ENCODE measurements around the gene ITSN1. TPM values are rescaled to one million over a fixed set of nuclear protein-coding genes. Genes with fewer than 3 reads are reported as not detected.
"Not testable (repeated sequence)": the region's sequence is repeated elsewhere in the genome, so short reads cannot be mapped to it uniquely, and the experiment has no call there.

ITSN1 gene
- polyA plus RNA-seq, 1 donor from 2014 or later: 35.1 TPM

- Histone ChIP-seq H3K27me3 (ENCODE audit: insufficient read depth, low read depth, low read length) (no peaks in the 10 kb centered on the region), H3K79me2 (replicated peaks; ENCODE audit: insufficient read depth, low read length) (peaks cover 30% of the 10 kb centered on the region), H3K9ac (ENCODE audit: low read length) (no peak overlapping the region), H3K9me3 (ENCODE audit: low read length) (no peaks in the 10 kb centered on the region), H3K27ac (ENCODE audit: low read length) (no peak overlapping the region), H3K9me2 (ENCODE audit: insufficient read depth, low read length) (no peaks in the 10 kb centered on the region), H3K4me3 (ENCODE audit: low read length) (no peak overlapping the region), H3K4me2 (ENCODE audit: low read length) (no peak overlapping the region), H2AFZ (ENCODE audit: low read depth, low read length) (no peak overlapping the region), H3F3A (ENCODE audit: insufficient read depth, low read length, poor library complexity, severe bottlenecking) (no peaks in the 10 kb centered on the region), H4K20me1 (ENCODE audit: insufficient read depth) (no peaks in the 10 kb centered on the region), H3K36me3 (ENCODE audit: insufficient read depth, low read length) (no peaks in the 10 kb centered on the region)
- TF ChIP-seq MXI1 (conservative IDR thresholded peaks at IDR 0.05; ENCODE audit: poor library complexity, severe bottlenecking) (no peak), SMC3 (conservative IDR thresholded peaks at IDR 0.05; ENCODE audit: poor library complexity) (no peak), EZH2 (IDR thresholded peaks at IDR 0.05; ENCODE audit: borderline replicate concordance, insufficient read depth, low read length, poor library complexity, severe bottlenecking) (no peak)
Measured at GRCh38 chr21:33712022-33712803, 69.9 kb downstream of the ITSN1 start.

- H3K27me3 ChIP-seq (ENCODE audit: insufficient read depth, low read depth, low read length): no peaks in the 10 kb centered on the region
- H2AFZ ChIP-seq (ENCODE audit: low read depth, low read length): no peak overlapping the region
- no peaks in the 10 kb centered on the region for H3K9me3 ChIP-seq (ENCODE audit: low read length)
- no peak overlapping the region for H3K9ac ChIP-seq (ENCODE audit: low read length)
- no peak overlapping the region for H3K4me2 ChIP-seq (ENCODE audit: low read length)
- no peaks in the 10 kb centered on the region for H3K9me2 ChIP-seq (ENCODE audit: insufficient read depth, low read length)
- peaks cover 10% of the 10 kb centered on the region for H3K79me2 ChIP-seq (replicated peaks; ENCODE audit: insufficient read depth, low read length)
- no peaks in the 10 kb centered on the region for H4K20me1 ChIP-seq (ENCODE audit: insufficient read depth)
- no peaks in the 10 kb centered on the region for H3K36me3 ChIP-seq (ENCODE audit: insufficient read depth, low read length)
- H3K27ac ChIP-seq (ENCODE audit: low read length): no peak overlapping the region
- no peaks in the 10 kb centered on the region for H3F3A ChIP-seq (ENCODE audit: insufficient read depth, low read length, poor library complexity, severe bottlenecking)
- TF ChIP-seq TAF1 (IDR thresholded peaks at IDR 0.05; ENCODE audit: low read depth) (no peak), RAD21 (conservative IDR thresholded peaks at IDR 0.05) (no peak), POLR2AphosphoS5 (IDR thresholded peaks at IDR 0.05) (no peak), REST (IDR thresholded peaks at IDR 0.05; ENCODE audit: borderline replicate concordance) (no peak)
- H3K4me3 ChIP-seq (ENCODE audit: low read length): no peak overlapping the region
Measured at GRCh38 chr21:33721081-33721480, 78.8 kb downstream of the ITSN1 start.

GRCh38 chr21:33729139-33729538 is 86.8 kb downstream of the ITSN1 start:
- not testable (repeated sequence) for H3K9me3 ChIP-seq (ENCODE audit: low read length); H2AFZ ChIP-seq (ENCODE audit: low read depth, low read length); H3K27me3 ChIP-seq (ENCODE audit: insufficient read depth, low read depth, low read length); H3K36me3 ChIP-seq (ENCODE audit: insufficient read depth, low read length); H3K4me2 ChIP-seq (ENCODE audit: low read length); H3K9ac ChIP-seq (ENCODE audit: low read length); H3K9me2 ChIP-seq (ENCODE audit: insufficient read depth, low read length); H3K79me2 ChIP-seq (replicated peaks; ENCODE audit: insufficient read depth, low read length); H4K20me1 ChIP-seq (ENCODE audit: insufficient read depth); H3K27ac ChIP-seq (ENCODE audit: low read length); H3K4me3 ChIP-seq (ENCODE audit: low read length); H3F3A ChIP-seq (ENCODE audit: insufficient read depth, low read length, poor library complexity, severe bottlenecking)
